AG08396 (cell line): ENCODE data around the gene RAB3GAP1.
A peak's percentile ranks its signal among the peaks of the same experiment; 100 is the strongest.
"Not testable (repeated sequence)": the region's sequence is repeated elsewhere in the genome, so short reads cannot be mapped to it uniquely, and the experiment has no call there.

Experiments
- DNase-seq: peaks from one replicate; pipeline ENCODE4 v3.0.0; 2012; ENCODE audit warnings: low spot score, mixed read lengths

Gene RAB3GAP1

DNA sequence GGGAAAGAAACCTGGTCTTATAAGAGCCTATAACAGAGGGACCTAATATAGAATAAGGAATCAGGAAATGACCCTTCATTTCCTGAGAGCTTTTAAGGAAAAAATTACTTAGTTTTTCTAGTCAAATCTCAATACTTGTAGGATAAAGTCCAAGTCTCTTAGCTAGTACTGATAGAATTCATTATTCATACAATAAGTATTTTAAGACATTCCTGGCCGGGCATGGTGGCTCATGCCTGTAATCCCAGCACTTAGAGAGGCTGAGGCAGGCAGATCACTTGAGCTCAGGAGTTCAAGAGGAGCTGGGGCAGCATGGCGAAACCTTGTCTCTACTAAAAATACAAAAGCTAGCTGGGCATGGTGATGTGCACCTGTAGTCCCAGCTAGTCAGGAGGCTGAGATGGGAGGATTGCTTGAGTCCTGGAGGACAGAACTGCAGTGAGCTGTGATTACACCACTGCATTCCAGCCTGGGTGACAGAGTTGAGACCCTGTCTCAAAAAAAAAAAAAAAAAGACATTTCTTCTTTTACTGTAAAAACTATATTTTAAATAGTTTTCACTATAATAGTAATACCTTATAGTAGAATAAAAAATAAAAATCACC is 3.2 kb downstream of the RAB3GAP1 start:
- DNase-seq: peak; percentile 13

DNA sequence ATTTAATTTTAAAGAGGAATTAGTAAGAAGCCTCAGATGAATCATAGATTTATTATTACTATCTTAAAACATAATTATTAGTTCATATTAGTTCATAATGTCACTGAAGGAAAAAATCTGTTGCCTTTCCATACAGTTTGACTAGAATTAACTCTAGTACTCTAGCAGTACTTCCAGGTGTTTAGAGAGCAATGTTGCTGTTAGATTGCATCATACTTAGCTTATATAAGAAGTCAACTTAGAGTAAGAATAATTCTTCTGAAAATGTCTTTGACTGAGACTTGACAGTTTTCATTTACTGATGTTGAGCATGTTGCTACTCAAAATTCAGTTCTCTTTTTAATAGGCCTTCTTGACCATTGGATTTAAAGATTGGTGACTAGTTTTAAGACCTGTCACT is 4.7 kb downstream of the RAB3GAP1 start:
- no peak for DNase-seq

DNA sequence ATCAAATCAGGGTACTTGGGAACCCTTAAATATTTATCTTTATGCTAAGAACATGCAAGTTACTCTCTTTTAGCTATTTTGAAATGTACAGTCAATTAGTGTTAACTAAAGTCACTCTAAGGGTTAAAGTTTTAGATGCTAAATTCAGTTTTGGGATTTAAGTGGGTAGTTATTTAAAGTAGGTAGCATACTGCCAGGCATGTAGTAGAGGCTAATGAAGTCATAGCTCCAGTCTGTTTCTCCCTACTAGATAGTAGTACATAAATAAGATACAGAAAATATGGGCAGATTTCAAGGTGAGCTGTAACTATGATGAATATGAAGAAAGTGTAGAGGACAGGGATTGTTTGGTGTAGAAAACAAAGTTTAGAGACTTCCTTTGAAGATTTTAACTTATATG is 7.5 kb downstream of the RAB3GAP1 start:
- DNase-seq: no peak

- no peak for DNase-seq
Observed at GRCh38 chr2:135063210-135063609, 11.1 kb downstream of the RAB3GAP1 start.

DNA sequence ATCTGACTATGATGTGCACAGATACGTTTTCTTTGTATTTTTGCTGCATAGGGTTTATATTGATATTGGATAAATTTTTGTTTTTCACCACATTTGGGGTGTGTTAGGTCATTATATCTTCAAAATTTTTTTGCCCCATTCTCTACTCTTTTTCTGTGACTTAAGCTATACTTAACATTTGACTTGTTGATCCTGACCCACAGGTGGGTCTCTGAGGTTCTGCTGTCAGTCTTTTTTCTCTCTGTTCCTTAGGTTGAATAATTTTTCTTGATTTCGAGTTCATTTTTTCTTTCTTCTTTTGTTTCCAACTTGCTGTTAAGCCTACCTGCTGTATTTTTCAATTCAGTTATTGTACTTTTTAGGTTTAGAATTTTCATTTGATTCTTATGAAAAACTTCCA is 12.1 kb downstream of the RAB3GAP1 start:
- DNase-seq: no peak

- DNase-seq: no peak
Observed at GRCh38 chr2:135066710-135067109, 14.6 kb downstream of the RAB3GAP1 start.

- DNase-seq: no peak
Observed at GRCh38 chr2:135072125-135072997, 20.3 kb downstream of the RAB3GAP1 start.

DNA sequence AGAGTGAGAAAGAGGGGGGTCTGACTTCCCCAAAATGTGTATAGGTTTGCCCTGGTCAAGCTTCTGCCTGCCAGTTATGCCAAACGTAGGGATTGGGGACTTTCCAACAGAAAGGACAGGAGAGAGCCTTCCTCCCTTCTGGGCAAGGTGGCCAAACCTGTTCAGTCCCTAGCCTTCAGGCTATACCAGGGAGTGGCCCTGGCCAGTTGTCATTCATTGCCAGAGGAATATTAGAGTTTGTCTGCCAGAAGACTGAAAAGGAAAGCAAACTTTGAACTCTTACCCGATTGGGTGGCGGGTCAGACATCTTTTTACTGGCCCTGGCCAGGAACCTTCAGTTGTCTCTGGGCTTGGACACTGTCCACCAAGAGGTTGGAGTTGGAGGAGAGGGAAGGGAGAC is 22.1 kb downstream of the RAB3GAP1 start:
- no peak for DNase-seq

DNA sequence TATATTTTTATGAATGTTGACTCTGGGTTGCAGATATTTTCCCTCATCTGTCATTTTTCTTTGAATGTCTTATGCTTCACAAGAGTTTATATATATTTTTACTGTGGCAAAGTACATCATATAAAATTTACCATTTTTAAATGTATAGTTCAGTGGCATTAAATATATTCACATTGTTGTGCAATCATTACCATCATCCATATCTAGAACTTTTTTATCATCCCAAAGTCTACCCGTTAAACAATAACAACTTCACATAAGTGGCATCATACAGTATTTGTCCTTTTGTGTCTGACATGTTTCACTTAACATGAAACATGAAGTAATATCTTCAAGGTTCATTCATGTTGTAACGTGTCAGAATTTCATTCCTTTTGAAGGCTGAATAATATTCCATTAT is 24.5 kb downstream of the RAB3GAP1 start:
- DNase-seq: no peak

DNA sequence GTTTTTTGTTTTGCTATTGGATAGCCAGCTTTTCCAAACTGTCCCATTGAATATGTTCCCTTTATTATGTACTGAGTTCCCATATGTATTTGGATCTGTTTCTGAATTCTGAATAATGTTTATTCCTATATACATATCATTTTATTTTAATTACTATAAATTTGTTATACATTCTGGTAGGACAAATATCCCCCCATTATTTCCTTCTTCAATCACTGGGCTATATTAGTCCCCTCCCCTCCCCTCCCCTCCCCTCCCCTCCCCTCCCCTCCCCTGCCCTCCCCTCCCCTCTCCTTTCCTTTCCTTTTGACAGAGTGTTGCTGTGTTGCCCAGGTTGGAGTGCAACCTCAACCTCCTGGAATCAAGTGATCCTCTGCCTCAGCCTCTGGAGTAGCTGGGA is 26.3 kb downstream of the RAB3GAP1 start:
- no peak for DNase-seq

GRCh38 chr2:135086222-135086621 is 34.1 kb downstream of the RAB3GAP1 start:
- no peak for DNase-seq

- not testable (repeated sequence) for DNase-seq
Observed at GRCh38 chr2:135089597-135089996, 37.5 kb downstream of the RAB3GAP1 start.

- no peak for DNase-seq
Observed at GRCh38 chr2:135091681-135092080, 39.6 kb downstream of the RAB3GAP1 start.

DNA sequence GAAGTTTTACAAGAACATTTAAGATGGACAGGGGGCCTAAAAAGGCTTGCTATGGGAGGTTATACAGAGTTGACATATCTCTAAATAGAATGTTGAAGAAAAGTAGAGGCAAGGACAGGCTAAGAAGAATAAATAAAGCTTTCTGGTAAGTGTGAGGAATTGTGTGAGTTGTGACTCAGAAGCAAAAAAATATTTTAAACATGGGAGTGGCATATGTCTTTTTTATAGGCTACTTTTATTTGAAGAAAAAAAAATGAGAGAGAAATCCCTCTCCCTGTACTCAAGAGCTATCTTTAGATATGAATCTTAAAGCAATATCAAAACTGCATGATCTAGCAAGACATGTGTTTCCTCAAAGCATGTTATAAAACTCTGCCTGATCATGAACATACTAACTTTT is 41.1 kb downstream of the RAB3GAP1 start:
- DNase-seq: peak; percentile 9

GRCh38 chr2:135093670-135094330 is 41.7 kb downstream of the RAB3GAP1 start:
- DNase-seq: no peak

- no peak for DNase-seq
Observed at GRCh38 chr2:135094508-135094907, 42.4 kb downstream of the RAB3GAP1 start.

- DNase-seq: no peak
Observed at GRCh38 chr2:135095591-135095990, 43.5 kb downstream of the RAB3GAP1 start.

DNA sequence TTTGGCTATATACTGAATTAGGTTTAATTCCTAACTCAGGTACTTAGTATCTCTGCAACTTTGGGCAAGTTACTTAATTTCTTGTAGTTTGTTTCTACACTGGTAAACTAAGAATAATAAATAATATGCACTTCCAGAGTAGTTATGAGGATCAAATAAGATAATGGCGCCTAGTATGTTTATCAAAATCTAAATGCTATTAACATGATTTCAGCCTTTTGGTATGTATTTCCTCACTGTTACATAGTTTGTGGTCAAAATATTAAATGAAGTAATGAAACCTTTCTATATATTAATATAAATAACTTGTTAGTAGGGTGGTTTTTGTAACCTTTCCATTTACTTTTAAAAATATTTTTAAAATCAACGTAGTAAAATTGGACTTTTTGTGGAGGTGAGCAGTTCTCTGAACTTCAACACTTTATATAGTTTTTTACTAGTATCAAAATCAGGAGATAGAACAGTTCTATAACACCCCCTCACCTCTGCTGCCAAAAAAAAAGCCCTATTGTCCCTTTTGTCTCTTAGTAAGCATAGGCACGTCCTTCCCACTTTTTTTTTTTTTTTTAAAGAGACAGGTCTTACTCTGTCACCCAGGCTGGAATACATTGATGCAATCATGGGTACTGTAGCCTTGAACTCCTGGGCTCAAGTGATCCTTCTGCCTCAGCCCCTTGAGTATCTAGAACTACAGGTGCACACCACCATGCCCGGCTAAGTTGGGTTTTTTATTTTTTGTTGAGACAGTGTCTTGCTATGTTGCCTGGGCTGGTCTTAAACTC is 44.8 kb downstream of the RAB3GAP1 start:
- DNase-seq: no peak

- no peak for DNase-seq
Observed at GRCh38 chr2:135097532-135098231, 45.6 kb downstream of the RAB3GAP1 start.

- no peak for DNase-seq
Observed at GRCh38 chr2:135099802-135100483, 47.9 kb downstream of the RAB3GAP1 start.

- DNase-seq: no peak
Observed at GRCh38 chr2:135103843-135104242, 51.8 kb downstream of the RAB3GAP1 start.
